ENCODE data around the gene DUSP8. TPM values are rescaled to one million over a fixed set of nuclear protein-coding genes. Genes with fewer than 3 reads are reported as not detected.
"Not testable (repeated sequence)": the region's sequence is repeated elsewhere in the genome, so short reads cannot be mapped to it uniquely, and the experiment has no call there.

DUSP8 gene
- total RNA-seq, 1 experiment from 2014 or later = 2.6 TPM

DNA sequence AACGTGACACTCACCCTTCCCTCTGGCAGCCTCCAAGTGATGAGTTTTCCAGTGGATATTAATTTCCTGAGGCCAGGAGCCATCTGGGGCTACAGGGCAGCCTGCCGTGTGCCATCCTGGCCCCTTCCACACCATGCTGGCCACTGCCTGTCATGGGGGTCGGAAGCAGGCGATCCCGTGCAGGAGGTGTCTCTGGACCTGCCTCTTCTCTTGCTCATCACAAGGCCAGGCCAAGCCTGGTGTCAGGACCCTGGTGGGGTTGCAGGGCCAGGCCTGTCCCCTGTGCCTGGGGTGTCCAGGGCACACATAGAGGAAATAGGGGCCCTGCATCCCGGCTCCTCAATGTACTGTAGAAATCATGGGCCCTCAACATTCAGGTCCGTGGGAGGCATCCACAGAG, 32.6 kb upstream of the DUSP8 start:
- no peak overlapping the region for H3K27ac ChIP-seq
- DNase-seq = no peak
- H3K9me3 ChIP-seq (ENCODE audit: insufficient read depth, low read depth) = no peaks in the 10 kb centered on the region
- BruUV-seq (replicated peaks) = no TSS peak
- TF ChIP-seq CTCF (conservative IDR thresholded peaks at IDR 0.05) (no peak), EZH2 (IDR thresholded peaks at IDR 0.05; ENCODE audit: low read depth) (no peak)
- intact Hi-C loops (cut with micrococcal nuclease; ENCODE audit: unreplicated experiment) = no loop called here
- no peaks in the 10 kb centered on the region for H3K4me1 ChIP-seq (replicated peaks; ENCODE audit: insufficient read depth)
- H3K4me3 ChIP-seq = no peak overlapping the region
- H3K79me2 ChIP-seq (ENCODE audit: low read depth) = no peaks in the 10 kb centered on the region
- no peaks in the 10 kb centered on the region for H3F3A ChIP-seq (ENCODE audit: insufficient read depth, low read depth)
- ChIA-PET POLR2A (ENCODE audit: unreplicated experiment) (no interaction called here), CTCF (no interaction called here)
- H4K20me1 ChIP-seq (ENCODE audit: insufficient read depth) = no peaks in the 10 kb centered on the region
- H2AFZ ChIP-seq = no peak overlapping the region
- H3K27me3 ChIP-seq (ENCODE audit: insufficient read depth, low read depth) = peaks cover 48% of the 10 kb centered on the region
- H3K36me3 ChIP-seq (ENCODE audit: low read depth) = no peaks in the 10 kb centered on the region
- H3K9me2 ChIP-seq (ENCODE audit: insufficient read depth) = no peaks in the 10 kb centered on the region
- no peak overlapping the region for H3K4me2 ChIP-seq

DNA sequence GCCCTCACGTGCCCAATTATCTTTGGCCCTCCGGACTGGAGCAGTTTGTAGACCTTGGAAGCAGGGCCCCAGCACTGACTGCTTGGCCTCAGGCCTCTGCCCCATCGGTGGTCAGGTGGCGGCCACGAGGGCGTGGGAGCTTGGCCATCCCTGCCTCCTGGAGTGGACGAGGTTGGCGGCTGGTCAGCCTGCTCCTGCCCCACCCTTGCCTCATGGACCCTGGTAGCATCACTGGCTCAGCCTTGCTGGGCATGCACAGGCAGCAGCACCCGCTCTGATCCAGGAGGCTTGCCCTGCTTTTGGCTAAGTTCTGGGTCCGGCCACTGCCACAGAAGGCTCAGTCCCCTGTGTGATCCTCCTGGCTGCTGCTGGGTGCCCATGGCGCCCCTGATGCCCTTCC, 32.1 kb upstream of the DUSP8 start:
- Histone ChIP-seq H4K20me1 (ENCODE audit: insufficient read depth) (no peaks in the 10 kb centered on the region), H3K4me2 (no peak overlapping the region), H3K36me3 (ENCODE audit: low read depth) (no peaks in the 10 kb centered on the region), H3K79me2 (ENCODE audit: low read depth) (no peaks in the 10 kb centered on the region), H3K27ac (no peak overlapping the region), H3K9me2 (ENCODE audit: insufficient read depth) (no peaks in the 10 kb centered on the region), H3K4me1 (replicated peaks; ENCODE audit: insufficient read depth) (no peaks in the 10 kb centered on the region), H3K27me3 (ENCODE audit: insufficient read depth, low read depth) (peaks cover 48% of the 10 kb centered on the region), H3F3A (ENCODE audit: insufficient read depth, low read depth) (no peaks in the 10 kb centered on the region), H3K9me3 (ENCODE audit: insufficient read depth, low read depth) (no peaks in the 10 kb centered on the region), H3K4me3 (no peak overlapping the region), H2AFZ (no peak overlapping the region)
- TF ChIP-seq CTCF (conservative IDR thresholded peaks at IDR 0.05) (no peak), EZH2 (IDR thresholded peaks at IDR 0.05; ENCODE audit: low read depth) (no peak)
- no TSS peak for BruUV-seq (replicated peaks)
- ChIA-PET POLR2A (ENCODE audit: unreplicated experiment) (no interaction called here), CTCF (no interaction called here)
- DNase-seq = no peak
- intact Hi-C loops (cut with micrococcal nuclease; ENCODE audit: unreplicated experiment) = no loop called here

DNA sequence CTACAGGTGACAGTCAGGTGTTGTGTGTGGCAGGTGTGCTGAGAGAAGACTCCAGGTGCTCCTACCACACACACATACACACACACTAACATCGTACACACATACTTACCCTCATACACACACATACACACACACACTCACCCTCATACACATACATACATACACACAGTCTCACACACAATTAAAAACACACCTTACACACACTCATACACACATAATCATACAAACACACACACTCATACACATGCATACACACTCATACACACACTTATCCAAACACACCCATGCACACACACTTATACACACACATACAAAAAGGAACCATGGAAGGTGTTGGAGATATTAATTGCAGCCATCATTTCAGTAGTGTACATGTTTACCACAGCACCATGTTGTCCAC, 31.6 kb upstream of the DUSP8 start:
- ChIA-PET CTCF (no interaction called here), POLR2A (ENCODE audit: unreplicated experiment) (no interaction called here)
- Histone ChIP-seq H3K79me2 (ENCODE audit: low read depth) (no peaks in the 10 kb centered on the region), H3K9me3 (ENCODE audit: insufficient read depth, low read depth) (no peaks in the 10 kb centered on the region), H3F3A (ENCODE audit: insufficient read depth, low read depth) (no peaks in the 10 kb centered on the region), H3K27ac (no peak overlapping the region), H3K27me3 (ENCODE audit: insufficient read depth, low read depth) (peaks cover 48% of the 10 kb centered on the region), H3K36me3 (ENCODE audit: low read depth) (no peaks in the 10 kb centered on the region), H3K9me2 (ENCODE audit: insufficient read depth) (no peaks in the 10 kb centered on the region), H4K20me1 (ENCODE audit: insufficient read depth) (no peaks in the 10 kb centered on the region), H3K4me3 (no peak overlapping the region), H2AFZ (no peak overlapping the region), H3K4me1 (replicated peaks; ENCODE audit: insufficient read depth) (no peaks in the 10 kb centered on the region), H3K4me2 (no peak overlapping the region)
- no TSS peak for BruUV-seq (replicated peaks)
- DNase-seq = no peak
- TF ChIP-seq CTCF (conservative IDR thresholded peaks at IDR 0.05) = no peak
- no peak for TF ChIP-seq EZH2 (IDR thresholded peaks at IDR 0.05; ENCODE audit: low read depth)
- intact Hi-C loops (cut with micrococcal nuclease; ENCODE audit: unreplicated experiment) = no loop called here

DNA sequence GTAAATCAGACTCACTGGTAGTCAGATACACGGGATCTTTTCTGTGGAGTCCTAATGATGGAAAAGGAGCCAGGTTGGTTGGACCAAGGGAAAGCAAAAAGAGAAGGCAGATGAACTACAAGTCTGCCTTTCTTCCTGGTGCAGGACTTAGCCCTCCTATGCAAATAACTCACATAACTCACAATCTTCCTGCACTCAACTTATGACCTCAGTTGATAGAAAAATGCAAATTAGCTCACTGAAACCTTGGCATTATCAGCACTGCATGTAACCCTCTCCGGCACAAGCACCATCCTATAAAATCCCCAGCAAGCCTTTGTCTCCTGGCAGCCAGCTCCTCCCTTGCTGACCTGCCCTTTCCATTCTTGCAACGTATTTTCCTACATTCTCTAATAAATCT, 29.6 kb upstream of the DUSP8 start:
- H3K27me3 ChIP-seq (ENCODE audit: insufficient read depth, low read depth) = peaks cover 37% of the 10 kb centered on the region
- H3K9me2 ChIP-seq (ENCODE audit: insufficient read depth); DNase-seq; H3K4me2 ChIP-seq; CTCF ChIA-PET; H4K20me1 ChIP-seq (ENCODE audit: insufficient read depth); H3F3A ChIP-seq (ENCODE audit: insufficient read depth, low read depth); H2AFZ ChIP-seq; H3K9me3 ChIP-seq (ENCODE audit: insufficient read depth, low read depth); H3K36me3 ChIP-seq (ENCODE audit: low read depth); intact Hi-C loops (cut with micrococcal nuclease; ENCODE audit: unreplicated experiment); BruUV-seq (replicated peaks); H3K4me3 ChIP-seq; H3K79me2 ChIP-seq (ENCODE audit: low read depth); POLR2A ChIA-PET (ENCODE audit: unreplicated experiment); H3K27ac ChIP-seq; H3K4me1 ChIP-seq (replicated peaks; ENCODE audit: insufficient read depth): not testable (repeated sequence)
